Keratinocyte (primary cell): ENCODE results near the gene USP47.

Experiments used
- CTCF ChIP-seq, 3 experiments: IDR thresholded peaks in 1 of 3; conservative IDR thresholded peaks in 1 of 3; optimal IDR thresholded peaks in 1 of 3; 2 replicates in 2 of 3; 3 replicates in 1 of 3; pipeline versions ENCODE3 to v1.5.1; 2011; ENCODE audit warnings: low read length in 3 of 3, mild to moderate bottlenecking in 3 of 3, moderate library complexity in 2 of 3, control low read depth in 1 of 3, inconsistent platforms in 1 of 3; ENCODE audit not compliant: insufficient read depth in 2 of 3; ENCODE audit errors: extremely low read depth in 1 of 3
- EZH2 ChIP-seq: IDR thresholded peaks from one replicate; pipeline ENCODE4 v1.6.1; 2012; ENCODE audit warnings: inconsistent platforms, mild to moderate bottlenecking, low read length, moderate library complexity

- TF ChIP-seq EZH2 (no peak), CTCF (optimal IDR thresholded peaks at IDR 0.05 in 1 of 3, IDR thresholded peaks at IDR 0.05 in 1 of 3, conservative IDR thresholded peaks at IDR 0.05 in 1 of 3; ENCODE audit: extremely low read depth in 1 of 3, insufficient read depth in 2 of 3, low read length in 3 of 3) (no peak)
These were observed 68.8 kb downstream of the USP47 start for GRCh38 chr11:11910541-11910940.
